OCI-LY1 (cell line): ENCODE measurements around the gene UROC1.

ENCODE experiments used
- H2AFZ ChIP-seq: fragments of 200-600 bp; sonication (generic), shearing (Covaris generic); 2 replicates; pipeline ENCODE4 v1.6.0; 2014; ENCODE audit warnings: antibody characterized with exemption, mild to moderate bottlenecking, low read length
- H3F3A ChIP-seq: fragments of 200-600 bp; sonication (generic), shearing (Covaris generic); 2 replicates; pipeline ENCODE4 v1.6.0; 2014; ENCODE audit warnings: mild to moderate bottlenecking, antibody characterized with exemption, low read length, moderate library complexity; ENCODE audit not compliant: insufficient read depth
- H3K27ac ChIP-seq: fragments of 200-600 bp; sonication (generic); 2 replicates; pipeline ENCODE4 v1.5.1; 2014; ENCODE audit warnings: low read length, mixed run types, mild to moderate bottlenecking, low read depth; ENCODE audit not compliant: poor library complexity, severe bottlenecking
- H3K27me3 ChIP-seq: fragments of 200-600 bp; sonication (generic); 2 replicates; pipeline ENCODE4 v1.6.0; 2014; ENCODE audit warnings: antibody characterized with exemption, mild to moderate bottlenecking, low read length, moderate library complexity; ENCODE audit not compliant: insufficient read depth
- H3K36me3 ChIP-seq: fragments of 200-600 bp; sonication (generic); 2 replicates; pipeline ENCODE4 v1.6.1; 2014; ENCODE audit warnings: mild to moderate bottlenecking, antibody characterized with exemption, low read length, moderate library complexity, mixed read lengths; ENCODE audit not compliant: insufficient read depth
- H3K4me1 ChIP-seq: fragments of 200-600 bp; sonication (generic); 2 replicates; pipeline ENCODE4 v1.5.1; 2014; ENCODE audit warnings: mild to moderate bottlenecking, low read length, moderate library complexity; ENCODE audit not compliant: insufficient read depth, severe bottlenecking
- H3K4me2 ChIP-seq: fragments of 200-600 bp; sonication (generic), shearing (Covaris generic); 2 replicates; pipeline ENCODE4 v1.6.1; 2014; ENCODE audit warnings: low read length
- H3K4me3 ChIP-seq: fragments of 200-600 bp; sonication (generic); 2 replicates; pipeline ENCODE4 v1.5.1; 2014; ENCODE audit warnings: low read length, low read depth, mild to moderate bottlenecking, mixed read lengths; ENCODE audit not compliant: poor library complexity, severe bottlenecking
- H3K79me2 ChIP-seq: fragments of 200-600 bp; shearing (Covaris generic); 2 replicates; pipeline ENCODE4 v1.6.1; 2016; ENCODE audit warnings: mixed run types, low read length, mixed read lengths; ENCODE audit not compliant: insufficient read depth
- H3K9ac ChIP-seq: fragments of 200-600 bp; sonication (generic), shearing (Covaris generic); 2 replicates; pipeline ENCODE4 v1.6.1; 2014; ENCODE audit warnings: mild to moderate bottlenecking, low read length, mixed read lengths
- H3K9me2 ChIP-seq: fragments of 200-600 bp; sonication (generic), shearing (Covaris generic); 2 replicates; pipeline ENCODE4 v1.6.1; 2014; ENCODE audit warnings: low read depth, mild to moderate bottlenecking, low read length, mixed read lengths
- H3K9me3 ChIP-seq: fragments of 200-600 bp; shearing (Covaris generic); 2 replicates; pipeline ENCODE4 v1.6.1; 2014; ENCODE audit warnings: low read length, mixed read lengths
- H4K20me1 ChIP-seq: fragments of 200-600 bp; sonication (generic), shearing (Covaris generic); 2 replicates; pipeline ENCODE4 v1.6.0; 2016; ENCODE audit warnings: mild to moderate bottlenecking, low read length; ENCODE audit not compliant: insufficient read depth
- CTCF ChIP-seq: fragments of 200-600 bp; sonication (generic), shearing (Covaris generic); IDR thresholded peaks from 2 replicates; pipeline ENCODE4 v1.5.1; 2017; ENCODE audit warnings: mild to moderate bottlenecking, antibody characterized with exemption, low read length, moderate library complexity, mixed read lengths
- EZH2 ChIP-seq: fragments of 200-600 bp; sonication (generic), shearing (Covaris generic); IDR thresholded peaks from 2 replicates; pipeline ENCODE4 v1.8.0; 2017; ENCODE audit warnings: borderline replicate concordance, mixed run types, mild to moderate bottlenecking, antibody characterized with exemption, low read length, moderate library complexity, mixed read lengths

The UROC1 gene

GRCh38 chr3:126461450-126462070 is 56.0 kb downstream of the UROC1 start:
- Histone ChIP-seq H3K79me2 (no peaks in the 10 kb centered on the region), H3F3A (no peaks in the 10 kb centered on the region), H4K20me1 (no peaks in the 10 kb centered on the region), H3K9me3 (no peaks in the 10 kb centered on the region), H3K27me3 (no peaks in the 10 kb centered on the region), H3K36me3 (peaks cover 93% of the 10 kb centered on the region), H3K9ac (no peak overlapping the region), H3K4me3 (no peak overlapping the region), H3K27ac (no peak overlapping the region), H3K9me2 (no peaks in the 10 kb centered on the region), H3K4me1 (no peaks in the 10 kb centered on the region), H3K4me2 (no peak overlapping the region), H2AFZ (no peak overlapping the region)
- TF ChIP-seq EZH2 = no peak
- TF ChIP-seq CTCF = no peak

- H3K9me3 ChIP-seq = no peaks in the 10 kb centered on the region
- H3K4me1 ChIP-seq = no peaks in the 10 kb centered on the region
- H4K20me1 ChIP-seq = no peaks in the 10 kb centered on the region
- no peak for TF ChIP-seq EZH2
- TF ChIP-seq CTCF = no peak
- H3K4me2 ChIP-seq = no peak overlapping the region
- H3K79me2 ChIP-seq = no peaks in the 10 kb centered on the region
- H3K27ac ChIP-seq = no peak overlapping the region
- no peaks in the 10 kb centered on the region for H3K27me3 ChIP-seq
- H3F3A ChIP-seq = no peaks in the 10 kb centered on the region
- no peak overlapping the region for H3K9ac ChIP-seq
- no peak overlapping the region for H2AFZ ChIP-seq
- no peak overlapping the region for H3K4me3 ChIP-seq
- no peaks in the 10 kb centered on the region for H3K9me2 ChIP-seq
- peaks cover 87% of the 10 kb centered on the region for H3K36me3 ChIP-seq
Measured at GRCh38 chr3:126460381-126460780, 57.2 kb downstream of the UROC1 start.

- no peak overlapping the region for H2AFZ ChIP-seq
- H3K9me3 ChIP-seq = no peaks in the 10 kb centered on the region
- TF ChIP-seq EZH2 = no peak
- TF ChIP-seq CTCF = no peak
- H3K4me2 ChIP-seq = no peak overlapping the region
- H3K9ac ChIP-seq = no peak overlapping the region
- no peaks in the 10 kb centered on the region for H3K79me2 ChIP-seq
- no peaks in the 10 kb centered on the region for H3K9me2 ChIP-seq
- H3K27ac ChIP-seq = no peak overlapping the region
- no peaks in the 10 kb centered on the region for H3F3A ChIP-seq
- H4K20me1 ChIP-seq = no peaks in the 10 kb centered on the region
- no peak overlapping the region for H3K4me3 ChIP-seq
- H3K4me1 ChIP-seq = no peaks in the 10 kb centered on the region
- peaks cover 87% of the 10 kb centered on the region for H3K36me3 ChIP-seq
- H3K27me3 ChIP-seq = no peaks in the 10 kb centered on the region
Measured at GRCh38 chr3:126459763-126460127, 57.8 kb downstream of the UROC1 start.
